Panc1 (cell line): ENCODE measurements around the gene MAGED2.
"Not testable (repeated sequence)": the region's sequence is repeated elsewhere in the genome, so short reads cannot be mapped to it uniquely, and the experiment has no call there.

Experiments
- CTCF ChIP-seq: fragments of 450-650 bp; IDR thresholded peaks from 2 replicates; pipeline ENCODE4 v1.5.1; 2017; ENCODE audit warnings: mild to moderate bottlenecking
- POLR2AphosphoS5 ChIP-seq: IDR thresholded peaks from 2 replicates; pipeline ENCODE4 v1.6.1; 2012; ENCODE audit warnings: mild to moderate bottlenecking, low read depth, low read length, moderate library complexity
- REST ChIP-seq, 2 experiments: IDR thresholded peaks; 2 replicates each; pipeline ENCODE4 v1.6.1; 2011 to 2012; ENCODE audit warnings: low read depth in 2 of 2, control low read depth in 1 of 2, low read length in 1 of 2, mild to moderate bottlenecking in 1 of 2, moderate library complexity in 1 of 2; ENCODE audit not compliant: insufficient read depth in 1 of 2
- SIN3A ChIP-seq: IDR thresholded peaks from 2 replicates; pipeline ENCODE4 v1.6.1; 2012; ENCODE audit warnings: low read depth, mild to moderate bottlenecking, low read length, moderate library complexity, borderline replicate concordance; ENCODE audit not compliant: insufficient read depth

- not testable (repeated sequence) for TF ChIP-seq POLR2AphosphoS5; CTCF; REST (IDR thresholded peaks at IDR 0.05; ENCODE audit: insufficient read depth in 1 of 2, low read depth in 2 of 2, low read length in 1 of 2); SIN3A
These were observed 33.8 kb downstream of the MAGED2 start for GRCh38 chrX:54841184-54841874.
